ENCODE results near the gene CPLX4. TPM values are rescaled to one million over a fixed set of nuclear protein-coding genes. Genes with fewer than 3 reads are reported as not detected.

Gene CPLX4
- total and polyA plus RNA-seq, 2 of the 8 experiments (the other 6 are each of a cell fraction or from before 2014, with no cell fraction given), result not detected

GRCh38 chr18:59352250-59352855, 33.9 kb upstream of the CPLX4 start:
- Histone ChIP-seq H3K4ac (replicated peaks; ENCODE audit: insufficient read length, low read depth, low read length) (no peak overlapping the region), H3K56ac (replicated peaks; ENCODE audit: insufficient read length, low read depth, low read length) (no peak overlapping the region), H2BK120ac (replicated peaks; ENCODE audit: low read depth, low read length) (no peak overlapping the region), H3K18ac (ENCODE audit: extremely low read depth, low read length) (no peak overlapping the region), H3K79me1 (ENCODE audit: low read depth, low read length) (no peaks in the 10 kb centered on the region), H3K4me1 (replicated peaks in 1 of 4; ENCODE audit: control insufficient read depth in 3 of 4, insufficient read depth in 4 of 4, low read length in 3 of 4) (no peaks in the 10 kb centered on the region), H3K9me3 (ENCODE audit: insufficient read depth in 2 of 2, low read depth in 1 of 2, low read length in 1 of 2) (no peaks in the 10 kb centered on the region), H4K8ac (ENCODE audit: extremely low read depth, insufficient read depth, low read length) (no peak overlapping the region), H2AK5ac (ENCODE audit: low read depth, low read length) (no peak overlapping the region), H2BK5ac (ENCODE audit: low read depth, low read length) (no peak overlapping the region), H4K91ac (replicated peaks; ENCODE audit: insufficient read length, low read length) (no peak overlapping the region), H2BK20ac (ENCODE audit: low read length) (no peak overlapping the region), H3K4me2 (ENCODE audit: insufficient read depth in 1 of 2, low read depth in 2 of 2, low read length in 2 of 2) (no peak overlapping the region), H3K27ac (ENCODE audit: low read depth, low read length) (no peak overlapping the region), H2AFZ (ENCODE audit: low read length) (no peak overlapping the region), H3K27me3 (replicated peaks in 1 of 4; ENCODE audit: control insufficient read depth in 3 of 4, extremely low read depth in 1 of 4, insufficient read depth in 3 of 4, low read length in 3 of 4) (no peaks in the 10 kb centered on the region), H3K36me3 (ENCODE audit: control insufficient read depth in 2 of 4, insufficient read depth in 4 of 4, low read length in 3 of 4) (peaks cover 25 to 82% (median 55%) of the 10 kb centered on the region in 4 experiments), H3K9ac (replicated peaks in 1 of 4; ENCODE audit: extremely low read depth in 1 of 4, low read depth in 3 of 4, low read length in 3 of 4) (no peak overlapping the region), H3K4me3 (ENCODE audit: extremely low read depth in 1 of 4, insufficient read depth in 2 of 4, low read depth in 3 of 4, low read length in 4 of 4) (no peak overlapping the region), H3K79me2 (ENCODE audit: control insufficient read depth in 1 of 2, insufficient read depth in 2 of 2, low read length in 2 of 2) (peaks cover 0 to 15% of the 10 kb centered on the region in 2 experiments; a peak in 3 of 4 replicates), H3K23me2 (ENCODE audit: low read depth, low read length) (no peaks in the 10 kb centered on the region), H2BK12ac (ENCODE audit: low read depth, low read length) (no peak overlapping the region), H3K23ac (ENCODE audit: insufficient read length) (no peak overlapping the region), H4K5ac (ENCODE audit: insufficient read length, low read depth, low read length) (no peak overlapping the region), H4K20me1 (replicated peaks in 1 of 2; ENCODE audit: control insufficient read depth in 1 of 2, insufficient read depth in 2 of 2, low read length in 2 of 2) (peaks cover 0 to 6% of the 10 kb centered on the region in 2 experiments), H2BK15ac (ENCODE audit: low read length) (no peak overlapping the region), H3K14ac (ENCODE audit: insufficient read length) (no peak overlapping the region)
- POLR2A ChIA-PET (ENCODE audit: partially characterized antibody), result interaction anchor here (1.1 to 1.7 kb wide), 3 partner anchors 13 to 72 kb away, joined by 3 to 4 read pairs (median 4); no protein-coding TSS in a partner anchor
- WGBS, 2 experiments (ENCODE audit: extremely low coverage in 1 of 2, insufficient coverage in 1 of 2, insufficient read length in 1 of 2, insufficient replicate concordance in 2 of 2, low coverage in 1 of 2, low lambda C conversion rate in 2 of 2, missing lambda C conversion rate in 1 of 2), result 89% methylated on average over 3 of the region's 3 CpGs; no CpG with 5 or more reads in 1 of the 2 experiments
- no peak for DNase-seq (ENCODE audit: low read depth in 1 of 2, low spot score in 2 of 2)
- CTCF ChIA-PET (ENCODE audit: partially characterized antibody), result interaction anchor here (0.9 to 4.3 kb wide), 6 partner anchors 33 to 110 kb away, joined by 3 to 21 read pairs (median 5); no protein-coding TSS in a partner anchor
- no peak for FAIRE-seq
- no peak for TF ChIP-seq KDM5A (IDR thresholded peaks at IDR 0.05; ENCODE audit: low read length)
- no peak for TF ChIP-seq ATF2 (IDR thresholded peaks at IDR 0.05; ENCODE audit: low read length)
- no peak for TF ChIP-seq TBP (IDR thresholded peaks at IDR 0.05; ENCODE audit: low read depth, low read length)
- no peak for TF ChIP-seq SAP30 (IDR thresholded peaks at IDR 0.05; ENCODE audit: insufficient read depth, insufficient replicate concordance, low read length)
- no peak for TF ChIP-seq MAFK (IDR thresholded peaks at IDR 0.05; ENCODE audit: low read depth, low read length)
- no peak for TF ChIP-seq JUND (IDR thresholded peaks at IDR 0.05; ENCODE audit: low read length)
- TF ChIP-seq SIN3A (conservative IDR thresholded peaks at IDR 0.05 in 1 of 2, IDR thresholded peaks at IDR 0.05 in 1 of 2; ENCODE audit: low read depth in 1 of 2, low read length in 2 of 2), result no peak

Measured in H1 (cell line).